B cell (primary cell): ENCODE measurements around the gene LAMP5.

Experiments used
- EZH2 ChIP-seq: IDR thresholded peaks from 2 replicates; pipeline ENCODE4 v1.6.1; 2012; ENCODE audit warnings: borderline replicate concordance, low read depth, mild to moderate bottlenecking, moderate library complexity, low read length; ENCODE audit not compliant: insufficient read depth, poor library complexity, severe bottlenecking
- TF ChIP-seq, protein P1 (sequence below): fragments of 200-600 bp; IDR thresholded peaks from one replicate; pipeline ENCODE4 v1.8.0; 2022; ENCODE audit warnings: antibody characterized with exemption, mild to moderate bottlenecking

DNA sequence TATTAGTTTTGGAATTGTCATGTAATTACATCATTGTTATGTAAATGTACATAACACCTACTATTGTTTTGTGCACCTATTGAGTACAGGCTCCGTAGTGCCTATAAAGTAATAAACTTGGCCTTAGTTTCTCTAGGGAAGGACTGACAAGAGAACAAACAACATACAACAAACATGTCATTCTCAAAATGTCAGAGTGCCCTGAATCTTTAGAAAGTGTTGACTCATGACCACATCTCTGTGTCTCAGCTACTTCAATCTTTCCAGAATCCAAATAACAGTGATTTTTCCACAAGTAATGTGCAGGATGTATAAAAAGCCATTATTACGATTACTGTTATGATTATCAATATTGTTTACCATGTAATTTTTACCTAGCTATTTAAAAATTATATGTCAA, 17.2 kb downstream of the LAMP5 start:
- TF ChIP-seq, protein P1, sequence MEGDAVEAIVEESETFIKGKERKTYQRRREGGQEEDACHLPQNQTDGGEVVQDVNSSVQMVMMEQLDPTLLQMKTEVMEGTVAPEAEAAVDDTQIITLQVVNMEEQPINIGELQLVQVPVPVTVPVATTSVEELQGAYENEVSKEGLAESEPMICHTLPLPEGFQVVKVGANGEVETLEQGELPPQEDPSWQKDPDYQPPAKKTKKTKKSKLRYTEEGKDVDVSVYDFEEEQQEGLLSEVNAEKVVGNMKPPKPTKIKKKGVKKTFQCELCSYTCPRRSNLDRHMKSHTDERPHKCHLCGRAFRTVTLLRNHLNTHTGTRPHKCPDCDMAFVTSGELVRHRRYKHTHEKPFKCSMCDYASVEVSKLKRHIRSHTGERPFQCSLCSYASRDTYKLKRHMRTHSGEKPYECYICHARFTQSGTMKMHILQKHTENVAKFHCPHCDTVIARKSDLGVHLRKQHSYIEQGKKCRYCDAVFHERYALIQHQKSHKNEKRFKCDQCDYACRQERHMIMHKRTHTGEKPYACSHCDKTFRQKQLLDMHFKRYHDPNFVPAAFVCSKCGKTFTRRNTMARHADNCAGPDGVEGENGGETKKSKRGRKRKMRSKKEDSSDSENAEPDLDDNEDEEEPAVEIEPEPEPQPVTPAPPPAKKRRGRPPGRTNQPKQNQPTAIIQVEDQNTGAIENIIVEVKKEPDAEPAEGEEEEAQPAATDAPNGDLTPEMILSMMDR: no peak
- TF ChIP-seq EZH2: no peak
